GM06990 (cell line): ENCODE measurements around the gene PSMA1.
"Not testable (repeated sequence)": the region's sequence is repeated elsewhere in the genome, so short reads cannot be mapped to it uniquely, and the experiment has no call there.

Experiments used
- DNase-seq: peaks from one replicate; pipeline ENCODE4 v3.0.0-alpha.2; 2011; ENCODE audit not compliant: insufficient read length; ENCODE audit errors: extremely low read depth
- H3K27me3 ChIP-seq: replicated peaks from 2 replicates; pipeline ENCODE4 v1.6.0; 2011; ENCODE audit warnings: low read length; ENCODE audit not compliant: control insufficient read depth, insufficient read depth
- H3K36me3 ChIP-seq: 2 replicates; pipeline ENCODE4 v1.5.1; 2011; ENCODE audit warnings: low read length; ENCODE audit not compliant: control insufficient read depth, insufficient read depth
- H3K4me3 ChIP-seq: replicated peaks from 2 replicates; pipeline ENCODE4 v1.5.1; 2011; ENCODE audit warnings: low read depth, mild to moderate bottlenecking, control low read depth, low read length
- CTCF ChIP-seq: IDR thresholded peaks from 2 replicates; pipeline ENCODE4 v1.5.1; 2011; ENCODE audit warnings: low read length, control low read depth, mild to moderate bottlenecking, inconsistent platforms; ENCODE audit not compliant: insufficient read depth, poor library complexity, severe bottlenecking

Gene PSMA1

GRCh38 chr11:14519917-14520746 is at the start of gene PSMA1:
Gene PSMA1, minus strand, starts transcription at chr11:14520386. Its CDS starts 87 bp downstream, at chr11:14520299.
- Histone ChIP-seq H3K4me3 (peak within 1 kb of the TSS; percentile 89), H3K36me3 (peaks cover 2% of the 10 kb centered on the region), H3K27me3 (no peaks in the 10 kb centered on the region)
- no peak for TF ChIP-seq CTCF
- peak; percentile 90 for DNase-seq

GRCh38 chr11:14569516-14569915 is 49.3 kb upstream of the PSMA1 start:
- H3K27me3 ChIP-seq, DNase-seq, H3K4me3 ChIP-seq, H3K36me3 ChIP-seq: not testable (repeated sequence)

- Histone ChIP-seq H3K4me3 (no peak overlapping the region), H3K36me3 (no peaks in the 10 kb centered on the region), H3K27me3 (no peaks in the 10 kb centered on the region)
- TF ChIP-seq CTCF = no peak
- DNase-seq = no peak
Observed at GRCh38 chr11:14567064-14567651, 47.0 kb upstream of the PSMA1 start.

- no peak overlapping the region for H3K4me3 ChIP-seq
- no peak for DNase-seq
- no peaks in the 10 kb centered on the region for H3K36me3 ChIP-seq
- TF ChIP-seq CTCF = no peak
- H3K27me3 ChIP-seq = no peaks in the 10 kb centered on the region
Observed at GRCh38 chr11:14566331-14567063, 46.3 kb upstream of the PSMA1 start.

GRCh38 chr11:14565845-14566244 is 45.7 kb upstream of the PSMA1 start:
- no peak for DNase-seq
- Histone ChIP-seq H3K4me3 (no peak overlapping the region), H3K27me3 (no peaks in the 10 kb centered on the region), H3K36me3 (no peaks in the 10 kb centered on the region)
- no peak for TF ChIP-seq CTCF

GRCh38 chr11:14555818-14556217 is 35.6 kb upstream of the PSMA1 start:
- no peak for TF ChIP-seq CTCF
- Histone ChIP-seq H3K4me3 (no peak overlapping the region), H3K36me3 (no peaks in the 10 kb centered on the region), H3K27me3 (no peaks in the 10 kb centered on the region)
- no peak for DNase-seq
